ENCODE data around the gene RBMXL3. TPM values are rescaled to one million over a fixed set of nuclear protein-coding genes. Genes with fewer than 3 reads are reported as not detected.

The RBMXL3 gene
- total and polyA plus RNA-seq, 2 of the 8 experiments (the other 6 are each of a cell fraction or from before 2014, with no cell fraction given), result not detected

- H3K27ac ChIP-seq (ENCODE audit: low read depth, low read length), result no peak overlapping the region
- no peak overlapping the region for H4K5ac ChIP-seq (ENCODE audit: insufficient read length, low read depth, low read length)
- no peaks in the 10 kb centered on the region for H3K27me3 ChIP-seq (replicated peaks in 1 of 4; ENCODE audit: control insufficient read depth in 3 of 4, extremely low read depth in 1 of 4, insufficient read depth in 3 of 4, low read length in 3 of 4)
- no peak overlapping the region for H3K56ac ChIP-seq (replicated peaks; ENCODE audit: insufficient read length, low read depth, low read length)
- H3K9ac ChIP-seq (replicated peaks in 1 of 4; ENCODE audit: extremely low read depth in 1 of 4, low read depth in 3 of 4, low read length in 3 of 4), result no peak overlapping the region
- no peak overlapping the region for H2BK12ac ChIP-seq (ENCODE audit: low read depth, low read length)
- CTCF ChIA-PET (ENCODE audit: partially characterized antibody), result interaction anchor here (2.0 kb wide), 1 partner anchor 31 kb away, joined by 7 read pairs; no protein-coding TSS in a partner anchor
- no peak overlapping the region for H2BK120ac ChIP-seq (replicated peaks; ENCODE audit: low read depth, low read length)
- H3K4me1 ChIP-seq (replicated peaks in 1 of 4; ENCODE audit: control insufficient read depth in 3 of 4, insufficient read depth in 4 of 4, low read length in 3 of 4), result no peaks in the 10 kb centered on the region; a peak in 1 of 7 replicates
- DNase-seq (ENCODE audit: low read depth in 1 of 2, low spot score in 2 of 2), result no peak
- no peak overlapping the region for H4K8ac ChIP-seq (ENCODE audit: extremely low read depth, insufficient read depth, low read length)
- no peaks in the 10 kb centered on the region for H3K36me3 ChIP-seq (ENCODE audit: control insufficient read depth in 2 of 4, insufficient read depth in 4 of 4, low read length in 3 of 4)
- no peak overlapping the region for H2AK5ac ChIP-seq (ENCODE audit: low read depth, low read length)
- no peak overlapping the region for H3K18ac ChIP-seq (ENCODE audit: extremely low read depth, low read length)
- no peak overlapping the region for H3K23ac ChIP-seq (ENCODE audit: insufficient read length)
- no peaks in the 10 kb centered on the region for H4K20me1 ChIP-seq (replicated peaks in 1 of 2; ENCODE audit: control insufficient read depth in 1 of 2, insufficient read depth in 2 of 2, low read length in 2 of 2)
- no peak overlapping the region for H3K4me2 ChIP-seq (ENCODE audit: insufficient read depth in 1 of 2, low read depth in 2 of 2, low read length in 2 of 2)
- H2BK15ac ChIP-seq (ENCODE audit: low read length), result no peak overlapping the region
- H3K23me2 ChIP-seq (ENCODE audit: low read depth, low read length), result no peaks in the 10 kb centered on the region
- no peak overlapping the region for H4K91ac ChIP-seq (replicated peaks; ENCODE audit: insufficient read length, low read length)
- no peak overlapping the region for H2AFZ ChIP-seq (ENCODE audit: low read length)
- H3K4ac ChIP-seq (replicated peaks; ENCODE audit: insufficient read length, low read depth, low read length), result no peak overlapping the region
- no peak overlapping the region for H2BK20ac ChIP-seq (ENCODE audit: low read length)
- no peak overlapping the region for H3K14ac ChIP-seq (ENCODE audit: insufficient read length)
- 75% methylated on average over 1 of the region's 1 CpG; no CpG with 5 or more reads in 1 of the 2 experiments for WGBS, 2 experiments (ENCODE audit: extremely low coverage in 1 of 2, insufficient coverage in 1 of 2, insufficient read length in 1 of 2, insufficient replicate concordance in 2 of 2, low coverage in 1 of 2, low lambda C conversion rate in 2 of 2, missing lambda C conversion rate in 1 of 2)
- H3K79me2 ChIP-seq (ENCODE audit: control insufficient read depth in 1 of 2, insufficient read depth in 2 of 2, low read length in 2 of 2), result peaks cover 0 to 4% of the 10 kb centered on the region in 2 experiments; a peak in 2 of 4 replicates
- TF ChIP-seq FOSL1 (IDR thresholded peaks at IDR 0.05; ENCODE audit: insufficient read depth, low read depth, low read length), result no peak
- no peak for TF ChIP-seq BCL11A (IDR thresholded peaks at IDR 0.05; ENCODE audit: low read depth in 2 of 2, low read length in 2 of 2)
- no peak for TF ChIP-seq TAF7 (optimal IDR thresholded peaks at IDR 0.05; ENCODE audit: borderline replicate concordance, low read depth, low read length)
- no peak for TF ChIP-seq GTF2F1 (IDR thresholded peaks at IDR 0.05; ENCODE audit: borderline replicate concordance, low read depth, low read length)
- TF ChIP-seq MAX (IDR thresholded peaks at IDR 0.05), result no peak
- TF ChIP-seq HDAC6 (IDR thresholded peaks at IDR 0.05; ENCODE audit: low read depth, low read length), result no peak
- no peak for TF ChIP-seq POLR2AphosphoS5 (IDR thresholded peaks at IDR 0.05; ENCODE audit: low read depth, low read length)
- no peak for TF ChIP-seq SIRT6 (IDR thresholded peaks at IDR 0.05; ENCODE audit: low read length)
- TF ChIP-seq KDM1A (IDR thresholded peaks at IDR 0.05; ENCODE audit: borderline replicate concordance, low read length), result no peak
- no peak for TF ChIP-seq TCF12 (IDR thresholded peaks at IDR 0.05; ENCODE audit: low read depth, low read length)
- TF ChIP-seq EZH2 (IDR thresholded peaks at IDR 0.05; ENCODE audit: low read depth, low read length, severe bottlenecking), result no peak
- TF ChIP-seq RFX5 (IDR thresholded peaks at IDR 0.05; ENCODE audit: borderline replicate concordance, low read depth, low read length), result no peak
- no peak for TF ChIP-seq SAP30 (IDR thresholded peaks at IDR 0.05; ENCODE audit: insufficient read depth, insufficient replicate concordance, low read length)
- no peak for TF ChIP-seq RAD21 (IDR thresholded peaks at IDR 0.05 in 1 of 2, conservative IDR thresholded peaks at IDR 0.05 in 1 of 2; ENCODE audit: low read depth in 2 of 2, low read length in 2 of 2)
- H3K79me1 ChIP-seq (ENCODE audit: low read depth, low read length), result no peaks in the 10 kb centered on the region
- H2BK5ac ChIP-seq (ENCODE audit: low read depth, low read length), result no peak overlapping the region
- no peaks in the 10 kb centered on the region for H3K9me3 ChIP-seq (ENCODE audit: insufficient read depth in 2 of 2, low read depth in 1 of 2, low read length in 1 of 2)
- POLR2A ChIA-PET (ENCODE audit: partially characterized antibody), result no interaction called here
- no peak for FAIRE-seq
- H3K4me3 ChIP-seq (ENCODE audit: extremely low read depth in 1 of 4, insufficient read depth in 2 of 4, low read depth in 3 of 4, low read length in 4 of 4), result no peak overlapping the region
Measured at GRCh38 chrX:115237056-115237455, 47.8 kb downstream of the RBMXL3 start.

All from H1 (cell line).